EH (cell line): Measurements from ENCODE around the gene PTTG1IP.

Experiments
- DNase-seq: peaks from one replicate; pipeline ENCODE4 v3.0.0-alpha.2; 2015; ENCODE audit warnings: low read depth

PTTG1IP gene

GRCh38 chr21:44819283-44820243 is 53.9 kb downstream of the PTTG1IP start:
- no peak for DNase-seq

- DNase-seq: no peak
These were observed 54.9 kb downstream of the PTTG1IP start for GRCh38 chr21:44818640-44819011.

GRCh38 chr21:44817914-44818639 is 55.4 kb downstream of the PTTG1IP start, which contains the start of gene SUMO3:
Gene SUMO3 (minus strand): TSS chr21:44818062. CDS start chr21:44817968, 94 bp downstream.
- DNase-seq: peak; percentile 79

DNA sequence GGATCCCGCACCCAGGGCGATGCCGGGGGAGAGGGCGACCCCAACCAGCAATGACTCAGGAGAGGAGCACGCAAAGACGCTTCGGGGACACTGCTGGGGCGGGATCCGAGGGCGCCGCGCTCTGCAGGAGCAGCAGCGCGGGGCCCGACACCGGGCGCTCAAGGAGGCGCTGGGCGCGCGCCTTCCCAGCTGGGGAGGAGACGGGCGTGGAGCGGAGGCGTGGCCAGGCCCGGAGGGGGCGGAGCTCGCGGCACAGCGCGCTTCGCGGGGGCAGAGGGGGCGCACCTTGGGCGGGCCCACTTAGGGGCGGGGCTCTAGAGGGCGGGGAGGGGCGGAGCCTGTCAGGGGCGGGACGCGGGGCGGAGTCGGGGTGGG is 56.0 kb downstream of the PTTG1IP start:
- DNase-seq: peak; percentile 86

DNA sequence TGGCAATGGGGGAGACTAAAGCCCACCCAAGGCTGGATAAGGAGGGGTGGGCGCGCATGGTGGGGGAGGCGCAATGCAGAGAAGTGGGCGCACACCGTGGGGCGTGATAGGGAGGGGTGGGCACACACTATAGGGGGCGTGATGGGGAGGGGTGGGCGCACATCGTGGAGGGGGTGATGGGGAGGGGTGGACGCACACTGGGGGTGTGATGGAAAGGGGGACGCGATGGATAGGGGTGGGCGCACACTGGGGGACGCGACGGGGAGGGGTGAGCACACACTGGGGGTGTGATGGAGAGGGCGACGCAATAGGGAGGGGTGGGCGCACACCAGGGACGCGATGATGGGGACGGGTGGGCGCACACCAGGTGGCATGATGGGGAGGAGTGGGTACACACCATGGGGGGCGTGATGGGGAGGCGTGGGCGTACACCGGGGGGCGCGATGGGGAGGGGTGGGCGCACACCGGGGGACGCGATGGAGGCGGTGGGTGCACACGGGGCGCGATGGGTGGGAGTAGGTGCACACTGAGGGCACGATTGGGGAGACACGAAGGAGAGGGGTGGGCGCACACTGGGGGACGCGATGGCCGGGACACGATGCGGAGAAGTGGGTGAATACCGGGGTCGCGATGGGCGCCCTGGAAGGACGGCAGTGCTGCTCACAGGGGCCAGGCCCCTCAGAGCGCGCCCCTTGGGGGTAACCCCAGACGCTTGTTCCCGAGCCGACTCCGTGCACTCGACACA is 56.6 kb downstream of the PTTG1IP start:
- DNase-seq: no peak

GRCh38 chr21:44815852-44816628 is 57.5 kb downstream of the PTTG1IP start:
- DNase-seq: no peak

- DNase-seq: no peak
These were observed 58.3 kb downstream of the PTTG1IP start for GRCh38 chr21:44815225-44815624.

DNA sequence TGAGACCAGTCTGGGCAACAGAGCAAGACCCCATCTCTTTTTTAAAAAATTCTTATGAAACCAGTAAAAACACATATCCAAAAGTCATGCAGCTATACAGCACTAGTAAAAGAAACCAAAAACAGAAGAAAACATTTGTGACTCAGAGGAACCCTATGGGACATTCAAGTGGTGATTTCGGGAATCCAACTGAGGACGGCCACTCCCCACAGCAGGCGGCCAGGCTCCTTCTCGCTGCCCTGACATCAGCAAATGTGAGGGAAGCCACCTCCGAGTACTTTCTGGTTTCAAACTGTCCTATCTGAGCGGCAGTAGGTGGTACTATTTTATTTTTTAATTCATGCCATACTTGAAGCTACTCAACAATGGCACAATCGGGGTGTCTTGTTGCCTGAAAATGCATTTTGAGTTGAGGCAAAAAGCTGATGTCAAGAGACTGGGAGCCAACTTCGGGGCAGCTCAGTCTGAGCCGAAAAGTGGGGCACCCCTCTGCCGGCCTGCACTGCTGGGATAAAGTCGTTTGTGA is 58.9 kb downstream of the PTTG1IP start:
- peak; percentile 41 for DNase-seq

DNA sequence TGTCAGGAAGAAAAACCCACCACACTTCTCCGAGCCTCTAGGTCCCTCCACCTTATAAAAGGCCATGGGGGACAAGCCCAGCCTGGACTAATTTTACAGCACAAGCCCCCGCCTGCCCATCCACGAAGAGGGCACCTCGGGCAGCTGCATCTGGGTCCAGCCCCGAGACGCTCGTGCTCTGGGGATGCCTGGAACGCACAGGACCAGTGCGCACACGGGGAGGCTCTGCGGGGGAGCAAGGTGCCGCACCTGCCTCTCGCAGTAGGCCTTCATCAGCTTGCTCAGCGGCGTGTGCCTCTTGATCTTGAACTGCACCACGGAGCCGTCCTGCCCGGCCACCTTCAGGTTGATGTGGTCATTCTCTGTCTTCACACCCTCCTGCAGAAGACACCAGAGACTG is 59.8 kb downstream of the PTTG1IP start:
- DNase-seq: no peak

GRCh38 chr21:44813149-44813548 is 60.3 kb downstream of the PTTG1IP start:
- DNase-seq: no peak

- no peak for DNase-seq
These were observed 60.9 kb downstream of the PTTG1IP start for GRCh38 chr21:44812640-44813039.

DNA sequence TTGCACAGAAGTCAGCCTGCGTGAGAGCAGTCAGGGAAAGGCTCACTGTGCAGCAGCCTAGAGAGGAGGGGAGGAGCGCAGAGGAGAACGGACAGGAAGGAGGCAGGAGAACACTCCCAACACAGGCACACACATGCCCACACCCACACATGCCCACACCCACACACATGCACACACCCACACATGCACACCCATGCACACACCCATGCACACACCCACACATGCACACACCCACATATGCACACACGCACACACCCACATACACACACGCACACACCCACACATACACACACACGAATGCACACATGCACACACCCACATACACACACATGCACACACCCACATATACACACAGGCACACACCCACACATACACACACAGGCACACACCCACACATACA is 62.7 kb downstream of the PTTG1IP start:
- DNase-seq: no peak

GRCh38 chr21:44805859-44806258 is 67.6 kb downstream of the PTTG1IP start:
- DNase-seq: no peak

DNA sequence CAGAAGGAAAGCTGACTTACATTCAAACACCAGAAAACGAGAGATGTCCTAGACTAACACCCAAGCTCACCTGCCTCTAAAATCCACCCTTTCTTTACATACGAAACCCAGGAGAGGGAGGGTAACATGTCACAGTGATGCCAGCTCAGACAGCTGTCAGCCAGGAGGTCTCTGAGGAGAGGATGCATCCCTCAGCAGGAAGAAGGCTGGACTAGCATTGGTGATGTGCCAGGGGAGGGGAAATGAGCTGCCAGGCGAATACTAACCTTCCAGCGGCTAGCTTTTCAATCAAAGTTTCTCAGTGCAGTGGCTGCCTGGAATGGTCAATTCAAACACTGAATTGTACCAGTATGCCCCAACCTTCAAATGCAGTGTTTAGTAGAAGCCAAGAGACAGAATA is 68.3 kb downstream of the PTTG1IP start:
- DNase-seq: no peak

DNA sequence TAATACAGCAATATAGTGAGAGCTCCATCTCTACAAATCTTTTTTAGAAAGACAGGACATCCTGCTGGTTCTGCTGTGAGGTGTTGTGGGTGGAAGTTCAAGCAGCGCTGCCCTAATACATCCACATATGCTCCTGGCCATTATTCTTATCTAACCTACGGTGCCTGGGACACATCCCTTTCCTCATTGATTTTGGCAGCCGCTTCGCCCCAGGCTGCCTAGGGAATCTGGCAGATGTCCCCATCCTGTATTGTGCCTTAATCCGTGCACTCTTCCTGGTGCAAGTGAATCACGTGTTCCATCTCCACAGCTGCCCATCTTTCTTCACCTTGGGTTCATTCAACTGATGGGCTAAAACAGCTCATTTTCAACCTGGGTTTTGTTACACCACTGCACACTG is 68.7 kb downstream of the PTTG1IP start:
- no peak for DNase-seq

- no peak for DNase-seq
These were observed 69.8 kb downstream of the PTTG1IP start for GRCh38 chr21:44803651-44804050.

DNA sequence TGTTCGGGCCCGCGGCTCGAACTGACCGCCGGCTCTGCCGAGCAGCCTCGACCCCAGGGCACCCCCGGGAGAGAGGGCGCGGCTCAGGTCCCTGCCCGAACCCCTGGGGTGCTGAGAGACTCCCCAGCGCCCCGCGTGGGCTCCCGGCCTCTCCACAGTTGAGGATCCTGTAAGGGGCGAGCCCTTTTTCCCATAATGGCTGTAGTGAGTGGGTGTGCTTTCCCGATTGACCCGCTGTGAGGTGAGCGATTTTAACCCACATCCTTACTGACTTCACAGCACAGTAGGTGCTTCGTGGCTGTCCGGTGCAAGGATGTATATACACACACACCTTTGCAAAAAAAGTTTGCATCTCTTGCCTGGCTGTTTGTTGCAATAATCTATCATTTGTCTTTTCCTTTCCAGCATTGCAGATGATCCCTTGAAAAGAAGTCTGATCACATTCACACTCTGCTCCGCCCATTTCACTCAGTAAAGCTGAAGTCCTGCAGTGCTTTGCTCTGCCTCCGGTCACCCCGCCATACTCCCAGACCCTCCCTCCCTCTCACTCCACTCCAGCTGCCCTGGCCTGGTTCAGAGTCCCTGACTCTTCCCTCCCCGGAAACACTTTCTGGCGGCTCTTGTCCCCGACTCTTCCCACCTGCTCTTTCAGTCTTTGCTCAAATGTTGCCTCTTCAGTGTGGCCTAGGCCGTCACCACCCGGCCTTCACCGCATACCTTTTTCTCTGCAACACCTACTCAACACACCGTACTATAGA is 70.9 kb downstream of the PTTG1IP start:
- no peak for DNase-seq

GRCh38 chr21:44801468-44802395 is 71.8 kb downstream of the PTTG1IP start, which contains the start of gene UBE2G2:
Gene UBE2G2 (minus strand): TSS chr21:44801820. CDS start chr21:44801748, 72 bp downstream.
- peak; percentile 78 for DNase-seq

DNA sequence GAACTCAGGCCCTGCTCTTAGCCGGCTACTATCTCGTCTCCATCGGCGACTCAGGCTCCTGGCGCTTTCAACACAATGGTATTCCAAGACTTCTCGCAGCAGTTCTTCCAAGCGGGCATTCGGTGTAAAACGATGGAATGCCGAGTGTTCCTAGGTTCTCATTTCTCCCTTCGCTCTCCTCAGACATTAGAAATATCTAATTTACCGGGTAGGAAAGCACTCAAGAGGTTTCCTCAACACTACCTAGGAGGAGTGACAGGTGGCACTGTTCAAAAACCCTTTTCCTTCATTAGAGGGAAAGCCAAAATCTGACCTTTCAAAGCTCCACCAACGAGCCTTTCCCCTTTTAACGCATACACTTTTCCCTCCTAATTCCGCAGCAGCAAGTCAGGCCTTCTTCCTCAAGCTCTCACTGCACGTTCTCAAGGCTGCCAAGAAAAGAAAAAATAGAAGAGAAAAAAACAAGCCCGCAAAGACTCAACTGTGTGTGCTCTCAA is 72.5 kb downstream of the PTTG1IP start:
- peak; percentile 62 for DNase-seq
